D721Med (cell line): ENCODE data around the gene ADAMTSL3.

Source experiments
- DNase-seq: peaks from one replicate; pipeline ENCODE4 v3.0.0; 2011; ENCODE audit warnings: low spot score; ENCODE audit not compliant: insufficient read length
- FAIRE-seq: peaks from 2 replicates; lab custom pipeline; 2011; peaks lifted over from hg19 to GRCh38; lab: Jason Lieb, UNC
- TF ChIP-seq, protein P1 (sequence below): IDR thresholded peaks from 2 replicates; pipeline ENCODE4 v1.5.1; 2012; ENCODE audit warnings: mild to moderate bottlenecking, control low read depth; ENCODE audit not compliant: insufficient read depth; ENCODE audit errors: missing control alignments

ADAMTSL3 gene, protein sequence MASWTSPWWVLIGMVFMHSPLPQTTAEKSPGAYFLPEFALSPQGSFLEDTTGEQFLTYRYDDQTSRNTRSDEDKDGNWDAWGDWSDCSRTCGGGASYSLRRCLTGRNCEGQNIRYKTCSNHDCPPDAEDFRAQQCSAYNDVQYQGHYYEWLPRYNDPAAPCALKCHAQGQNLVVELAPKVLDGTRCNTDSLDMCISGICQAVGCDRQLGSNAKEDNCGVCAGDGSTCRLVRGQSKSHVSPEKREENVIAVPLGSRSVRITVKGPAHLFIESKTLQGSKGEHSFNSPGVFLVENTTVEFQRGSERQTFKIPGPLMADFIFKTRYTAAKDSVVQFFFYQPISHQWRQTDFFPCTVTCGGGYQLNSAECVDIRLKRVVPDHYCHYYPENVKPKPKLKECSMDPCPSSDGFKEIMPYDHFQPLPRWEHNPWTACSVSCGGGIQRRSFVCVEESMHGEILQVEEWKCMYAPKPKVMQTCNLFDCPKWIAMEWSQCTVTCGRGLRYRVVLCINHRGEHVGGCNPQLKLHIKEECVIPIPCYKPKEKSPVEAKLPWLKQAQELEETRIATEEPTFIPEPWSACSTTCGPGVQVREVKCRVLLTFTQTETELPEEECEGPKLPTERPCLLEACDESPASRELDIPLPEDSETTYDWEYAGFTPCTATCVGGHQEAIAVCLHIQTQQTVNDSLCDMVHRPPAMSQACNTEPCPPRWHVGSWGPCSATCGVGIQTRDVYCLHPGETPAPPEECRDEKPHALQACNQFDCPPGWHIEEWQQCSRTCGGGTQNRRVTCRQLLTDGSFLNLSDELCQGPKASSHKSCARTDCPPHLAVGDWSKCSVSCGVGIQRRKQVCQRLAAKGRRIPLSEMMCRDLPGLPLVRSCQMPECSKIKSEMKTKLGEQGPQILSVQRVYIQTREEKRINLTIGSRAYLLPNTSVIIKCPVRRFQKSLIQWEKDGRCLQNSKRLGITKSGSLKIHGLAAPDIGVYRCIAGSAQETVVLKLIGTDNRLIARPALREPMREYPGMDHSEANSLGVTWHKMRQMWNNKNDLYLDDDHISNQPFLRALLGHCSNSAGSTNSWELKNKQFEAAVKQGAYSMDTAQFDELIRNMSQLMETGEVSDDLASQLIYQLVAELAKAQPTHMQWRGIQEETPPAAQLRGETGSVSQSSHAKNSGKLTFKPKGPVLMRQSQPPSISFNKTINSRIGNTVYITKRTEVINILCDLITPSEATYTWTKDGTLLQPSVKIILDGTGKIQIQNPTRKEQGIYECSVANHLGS (N-terminal part only)

DNA sequence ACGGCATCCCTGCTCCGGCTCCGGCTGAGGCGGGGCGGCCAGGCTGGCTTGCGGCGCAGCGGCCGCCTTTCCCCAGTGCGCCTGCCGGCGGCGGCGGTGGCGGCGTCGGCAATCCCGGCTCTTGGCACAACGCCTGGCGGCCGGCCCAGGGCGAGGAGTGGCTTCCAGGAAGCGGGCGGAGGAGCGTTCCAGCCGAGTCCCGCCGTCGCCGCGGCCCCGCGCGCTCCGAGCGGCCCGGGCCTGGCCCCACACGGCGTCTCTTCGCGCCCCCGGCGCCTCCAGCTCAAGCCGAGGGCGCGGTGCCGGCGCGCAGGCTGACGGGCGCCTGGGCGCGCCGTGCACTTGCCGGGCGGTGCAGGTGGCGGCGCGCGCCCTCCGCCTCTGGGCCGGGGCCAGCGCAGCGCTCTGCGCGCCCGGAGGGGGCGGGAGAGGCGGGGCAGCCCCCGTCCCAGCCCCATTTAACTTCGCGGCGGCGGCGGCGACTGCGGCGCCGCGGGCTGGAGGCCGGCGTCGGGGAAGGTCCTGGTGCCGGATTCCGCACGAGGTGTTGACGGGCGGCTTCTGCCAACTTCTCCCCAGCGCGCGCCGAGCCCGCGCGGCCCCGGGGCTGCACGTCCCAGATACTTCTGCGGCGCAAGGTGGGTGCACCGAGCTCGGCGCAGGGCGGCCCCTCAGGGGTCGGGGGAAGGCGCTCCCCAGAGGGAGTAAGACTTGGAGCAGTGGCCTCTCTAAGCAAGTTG is at the start of gene ADAMTSL3:
ADAMTSL3 (plus strand) TSS at position 485 of the 740 bp plus-strand sequence. CDS start 1,639 bp downstream, outside the sequence.
- DNase-seq (peak; percentile 42), FAIRE-seq (no peak)
- TF ChIP-seq, protein P1, sequence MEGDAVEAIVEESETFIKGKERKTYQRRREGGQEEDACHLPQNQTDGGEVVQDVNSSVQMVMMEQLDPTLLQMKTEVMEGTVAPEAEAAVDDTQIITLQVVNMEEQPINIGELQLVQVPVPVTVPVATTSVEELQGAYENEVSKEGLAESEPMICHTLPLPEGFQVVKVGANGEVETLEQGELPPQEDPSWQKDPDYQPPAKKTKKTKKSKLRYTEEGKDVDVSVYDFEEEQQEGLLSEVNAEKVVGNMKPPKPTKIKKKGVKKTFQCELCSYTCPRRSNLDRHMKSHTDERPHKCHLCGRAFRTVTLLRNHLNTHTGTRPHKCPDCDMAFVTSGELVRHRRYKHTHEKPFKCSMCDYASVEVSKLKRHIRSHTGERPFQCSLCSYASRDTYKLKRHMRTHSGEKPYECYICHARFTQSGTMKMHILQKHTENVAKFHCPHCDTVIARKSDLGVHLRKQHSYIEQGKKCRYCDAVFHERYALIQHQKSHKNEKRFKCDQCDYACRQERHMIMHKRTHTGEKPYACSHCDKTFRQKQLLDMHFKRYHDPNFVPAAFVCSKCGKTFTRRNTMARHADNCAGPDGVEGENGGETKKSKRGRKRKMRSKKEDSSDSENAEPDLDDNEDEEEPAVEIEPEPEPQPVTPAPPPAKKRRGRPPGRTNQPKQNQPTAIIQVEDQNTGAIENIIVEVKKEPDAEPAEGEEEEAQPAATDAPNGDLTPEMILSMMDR: no peak

DNA sequence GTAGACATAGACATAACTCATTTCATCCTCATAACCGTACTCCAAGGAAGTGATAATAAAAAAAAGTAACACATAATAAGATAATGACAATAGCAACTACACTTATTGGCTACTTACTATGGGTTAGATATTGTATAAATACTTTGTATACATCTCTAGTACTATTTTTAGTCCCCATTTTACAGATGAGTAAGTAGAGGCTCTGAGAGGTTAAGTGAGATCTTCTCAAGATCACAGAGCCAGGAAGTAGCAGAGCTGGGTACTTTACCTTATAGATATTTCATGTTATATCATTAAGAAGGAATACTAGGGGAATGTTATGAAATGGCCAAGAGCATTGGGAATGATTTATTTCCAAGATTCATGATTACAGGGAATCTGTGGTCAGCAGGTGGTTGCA is 49.4 kb upstream of the ADAMTSL3 start:
- DNase-seq: no peak
- TF ChIP-seq, protein P1: no peak
- no peak for FAIRE-seq

DNA sequence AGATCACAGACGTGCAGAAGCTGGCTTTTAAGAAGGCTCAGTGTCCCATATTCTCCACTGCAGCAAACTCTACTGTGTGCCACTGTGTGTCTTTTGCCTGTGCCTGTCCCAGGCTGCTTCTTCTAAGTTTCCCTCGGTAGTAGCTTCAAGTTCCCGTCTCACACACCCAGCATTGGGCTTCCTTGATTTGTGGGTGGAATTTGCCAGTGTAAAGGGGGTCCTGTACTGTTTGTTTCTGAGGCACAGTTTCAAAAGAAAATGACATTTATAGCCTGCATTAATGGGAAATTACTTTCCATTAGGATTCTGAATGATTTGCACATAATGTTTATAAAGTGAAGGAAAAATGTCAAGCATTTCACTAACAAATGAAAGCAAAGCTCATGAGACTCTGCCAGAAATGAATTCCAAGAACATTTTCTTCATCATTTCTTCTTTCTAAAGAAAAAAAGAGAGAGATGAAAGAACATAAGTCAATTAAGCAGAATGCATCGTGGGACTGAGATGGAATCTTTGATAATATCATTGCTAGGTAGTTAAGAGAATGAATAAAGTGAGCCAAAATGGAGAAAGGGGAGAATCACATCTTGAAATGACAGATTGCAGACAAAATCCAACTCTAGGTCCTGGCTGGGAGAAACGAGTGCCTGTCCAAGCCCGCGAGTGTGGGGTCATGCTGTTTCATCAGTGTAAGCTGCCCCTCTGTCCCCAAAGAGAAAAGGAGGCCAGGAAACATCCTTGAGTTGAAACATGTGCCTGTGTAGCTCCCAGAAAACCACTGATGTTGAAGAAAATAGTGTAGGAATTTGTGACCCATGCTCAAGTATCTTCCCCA is 48.6 kb upstream of the ADAMTSL3 start:
- no peak for DNase-seq
- FAIRE-seq: no peak
- TF ChIP-seq, protein P1: no peak

DNA sequence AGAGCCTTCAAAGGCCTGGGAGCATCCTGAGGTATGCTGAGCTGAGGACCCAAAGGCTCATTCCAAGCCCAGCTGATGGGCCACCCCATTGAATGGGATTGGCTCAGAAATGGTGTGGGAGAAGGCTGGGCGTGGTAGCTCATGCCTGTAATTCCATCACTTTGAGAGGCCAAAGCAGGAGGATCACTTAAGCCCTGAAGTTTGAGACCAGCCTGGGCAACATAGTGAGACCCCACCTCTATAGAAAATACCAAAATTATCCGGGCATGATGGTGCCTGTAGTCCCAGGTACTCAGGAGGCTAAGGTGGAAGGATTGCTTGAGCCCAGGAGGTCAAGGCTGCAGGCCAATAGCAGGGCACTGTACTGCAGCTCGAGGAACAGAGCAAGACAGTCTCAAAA is 43.8 kb upstream of the ADAMTSL3 start:
- TF ChIP-seq, protein P1: no peak
- DNase-seq: no peak
- FAIRE-seq: no peak

DNA sequence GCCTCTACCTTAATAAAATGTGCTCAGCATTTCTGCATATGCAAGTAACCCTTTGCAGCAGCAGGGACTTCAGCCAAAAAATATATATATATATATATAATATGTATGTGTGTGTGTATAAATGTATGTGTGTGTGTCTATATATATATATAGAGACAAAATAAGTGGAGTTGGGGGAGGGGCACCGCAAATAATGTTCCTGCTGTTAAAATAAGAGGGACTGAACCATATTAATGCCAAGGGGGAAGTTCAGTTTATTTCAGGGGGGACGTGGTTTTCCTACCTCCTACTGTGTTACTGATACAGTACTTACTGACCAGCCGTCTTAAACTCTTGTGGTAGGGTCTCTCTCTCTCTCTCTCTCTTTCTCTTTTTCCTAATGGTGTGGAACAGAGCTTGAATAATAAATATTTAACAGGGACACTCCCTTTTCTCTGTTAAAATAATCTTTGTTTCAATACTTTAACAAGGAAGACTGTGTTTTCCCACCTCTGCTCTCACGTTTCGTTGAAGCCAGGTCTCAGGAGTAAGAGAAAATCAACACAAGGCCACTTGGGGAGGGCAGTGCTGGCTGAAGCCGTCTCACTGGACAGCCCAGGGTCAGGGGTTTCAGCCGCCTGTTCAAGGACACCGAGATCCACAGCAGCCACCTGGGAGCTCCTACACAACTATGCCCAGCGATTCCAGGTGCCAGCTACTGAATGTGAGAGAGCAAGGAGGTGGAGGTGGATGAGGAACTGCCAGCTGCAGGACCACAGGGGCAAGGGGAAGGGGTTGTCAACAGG is 42.8 kb upstream of the ADAMTSL3 start:
- no peak for FAIRE-seq
- no peak for DNase-seq
- TF ChIP-seq, protein P1: no peak
